NCI-H446 (cell line): Measurements from ENCODE around the gene COL7A1.
"Not testable (repeated sequence)": the region's sequence is repeated elsewhere in the genome, so short reads cannot be mapped to it uniquely, and the experiment has no call there.

Experiments used
- DNase-seq, 2 experiments: peaks; one replicate each; lab custom pipeline; 2025; lab: John Stamatoyannopoulos, UW

COL7A1 gene

DNA sequence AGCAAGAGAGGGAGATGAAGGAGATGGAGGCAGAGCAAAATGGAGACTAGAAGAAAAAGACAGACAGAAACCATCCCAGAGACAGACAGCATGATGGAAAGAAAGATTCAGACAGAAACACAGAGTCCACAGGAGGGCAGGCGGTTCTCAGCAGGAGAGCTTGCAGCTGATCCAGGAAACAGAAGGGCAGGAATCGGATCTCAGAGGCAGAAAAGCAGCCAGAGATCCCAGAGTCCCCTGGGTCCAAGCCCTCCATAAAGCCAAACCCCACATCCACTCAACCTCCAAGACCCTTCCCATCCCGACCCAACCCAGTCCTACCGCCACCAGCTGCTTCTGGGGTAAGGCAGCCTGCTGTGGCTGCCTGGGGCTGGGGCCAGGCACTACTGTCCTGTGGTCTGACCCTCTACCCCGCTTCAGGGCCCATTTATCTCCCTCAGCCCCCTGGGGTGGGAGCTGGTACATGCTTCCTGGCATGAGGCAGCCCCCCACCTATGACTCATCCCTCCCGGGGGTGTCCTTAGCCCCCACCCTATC is 31.7 kb downstream of the COL7A1 start, which contains the start of gene UCN2:
UCN2 (minus strand) TSS at position 400 of the 537 bp plus-strand sequence. CDS start 657 bp downstream, outside the sequence.
- DNase-seq, result no peak

DNA sequence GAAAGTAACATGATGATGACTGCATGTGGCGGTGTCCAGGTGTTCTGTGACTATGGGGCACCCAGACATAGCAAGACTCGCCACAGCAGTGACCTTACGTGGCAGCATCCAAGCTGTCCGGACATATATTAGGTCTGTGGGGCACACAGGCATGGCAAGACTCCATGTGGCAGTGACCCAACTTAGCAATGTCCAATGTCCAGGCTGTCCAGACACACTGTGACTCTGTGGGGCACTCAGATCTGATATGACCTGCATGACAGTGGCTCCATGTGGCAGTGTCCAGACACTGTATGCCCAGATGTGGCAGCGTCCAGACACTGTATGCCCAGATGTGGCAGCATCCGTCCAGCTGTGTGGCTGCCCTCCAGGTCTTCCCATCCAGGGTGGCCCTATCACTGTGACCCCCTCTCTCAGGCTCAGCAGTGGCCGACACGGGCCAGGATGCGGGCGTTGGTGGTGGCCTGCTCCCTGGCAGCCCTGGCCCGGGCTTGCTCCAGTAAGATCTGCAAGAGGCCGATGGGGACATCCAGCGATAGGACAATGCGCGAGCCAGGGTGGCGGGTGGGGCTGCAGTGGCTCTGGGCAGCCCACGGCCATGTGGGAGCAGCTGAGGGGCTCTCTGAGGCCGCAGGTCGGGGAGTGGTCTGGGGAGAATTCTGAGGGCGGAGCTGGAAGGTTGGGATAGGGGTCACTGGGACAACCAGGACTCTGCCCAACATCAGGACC is 32.6 kb downstream of the COL7A1 start:
- no peak for DNase-seq

DNA sequence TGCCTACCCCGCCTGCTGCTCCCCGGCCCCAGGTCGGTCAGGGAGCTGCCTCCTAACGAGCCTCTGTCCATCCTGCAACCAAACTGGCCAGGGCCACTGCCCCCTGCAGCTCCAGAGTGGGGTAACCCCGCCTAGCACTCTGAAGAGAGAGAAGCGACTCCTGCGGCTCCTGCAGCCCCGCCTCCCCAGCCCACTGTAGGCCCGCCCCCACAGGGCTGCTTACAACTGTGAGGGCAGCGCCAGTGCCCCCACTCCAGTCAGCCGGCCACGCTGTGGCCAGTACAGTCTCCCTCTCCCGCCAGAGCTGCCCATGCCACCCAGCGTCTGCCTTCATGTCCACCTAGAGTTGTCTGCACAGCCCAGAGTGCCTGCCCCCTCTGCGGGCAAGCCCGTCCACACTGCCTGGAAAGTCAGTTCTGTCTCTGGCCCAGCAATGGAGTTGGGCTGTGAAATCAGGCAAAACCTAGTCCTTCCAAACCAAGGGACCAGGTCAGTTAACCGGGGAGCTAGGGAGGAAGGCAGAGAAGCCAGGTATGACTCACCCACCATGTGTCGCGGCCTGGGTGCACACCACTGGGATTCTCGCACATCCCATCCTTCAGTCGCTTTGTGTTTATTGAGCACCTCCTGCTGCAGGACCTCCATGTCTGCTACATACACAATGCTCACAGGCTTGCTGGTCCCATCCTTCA is 33.9 kb downstream of the COL7A1 start:
- DNase-seq, result no peak

GRCh38 chr3:48560648-48561018 is 34.5 kb downstream of the COL7A1 start:
- DNase-seq, result no peak

DNA sequence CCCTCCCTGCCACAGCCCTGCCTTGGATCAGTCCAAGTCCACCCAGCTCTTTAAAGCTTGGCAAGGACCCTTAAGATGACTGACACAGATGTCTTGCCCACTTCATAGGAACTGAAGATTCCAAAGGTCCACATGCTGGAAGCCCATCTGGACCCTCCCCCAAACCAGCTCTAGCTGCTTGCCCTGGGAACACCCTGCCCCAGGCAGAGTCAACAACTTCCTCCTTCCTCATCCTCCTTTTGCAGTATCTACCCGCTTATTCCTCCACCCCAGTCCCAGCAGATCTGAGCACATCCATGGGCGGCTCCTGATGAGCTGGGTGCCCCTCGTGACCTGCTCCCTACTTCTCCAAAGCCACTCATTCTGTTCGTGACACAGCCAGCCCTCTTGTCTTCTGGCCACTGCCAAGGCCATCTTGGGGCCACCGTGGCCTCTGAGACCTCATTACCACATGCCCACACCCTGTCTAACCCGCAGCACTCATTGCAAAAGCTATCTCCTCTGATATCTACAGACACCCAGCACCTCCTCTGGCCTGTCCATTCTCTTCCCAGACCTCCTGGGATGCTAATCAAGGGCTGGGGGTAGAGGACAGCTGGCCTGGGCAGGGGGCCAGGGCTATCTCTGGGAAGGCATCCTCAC is 36.5 kb downstream of the COL7A1 start:
- no peak for DNase-seq

GRCh38 chr3:48556796-48557626 is 38.1 kb downstream of the COL7A1 start, which contains the start of gene PFKFB4:
Gene PFKFB4 (minus strand): TSS chr3:48556803. CDS start chr3:48556777, 26 bp downstream.
- DNase-seq, result peak; percentile 93 to 97

- no peak for DNase-seq
These were observed 39.0 kb downstream of the COL7A1 start for GRCh38 chr3:48555949-48556795.

DNA sequence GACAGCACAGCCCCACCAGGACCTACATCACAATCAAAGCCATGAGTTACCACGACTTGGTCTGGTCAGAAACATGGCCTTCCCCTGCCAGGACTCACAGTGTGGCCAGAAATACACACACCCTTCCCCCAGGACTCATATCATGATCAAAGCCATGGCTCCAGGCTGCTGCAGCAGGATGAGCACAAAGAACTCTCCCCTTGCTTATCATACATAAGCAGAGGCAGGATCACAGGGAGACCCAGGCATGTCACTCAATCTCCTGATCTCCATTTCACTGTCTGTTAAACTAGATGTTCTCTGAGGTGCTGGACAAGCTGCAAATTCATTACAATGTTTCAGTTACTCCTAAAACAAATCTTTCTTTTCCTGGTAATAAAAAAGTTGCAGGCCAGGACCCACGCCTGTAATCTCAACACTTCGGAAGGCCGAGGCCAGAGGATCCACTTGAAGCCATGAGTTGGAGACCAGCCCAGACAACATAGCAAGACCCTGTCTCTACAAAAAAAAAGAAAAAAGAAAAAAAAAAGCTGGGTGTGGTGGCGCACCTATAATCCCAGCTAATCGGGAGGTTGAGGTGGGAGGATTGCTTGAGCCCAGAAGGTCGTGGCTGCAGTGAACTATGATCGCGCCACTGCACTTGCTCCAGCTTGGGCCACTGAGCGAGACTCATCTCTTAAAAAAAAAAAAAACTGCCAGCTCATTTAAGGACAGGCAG is 39.7 kb downstream of the COL7A1 start:
- DNase-seq, result no peak

- DNase-seq, result no peak
These were observed 41.0 kb downstream of the COL7A1 start for GRCh38 chr3:48553886-48554845.

GRCh38 chr3:48553361-48553760 is 41.8 kb downstream of the COL7A1 start:
- no peak for DNase-seq

DNA sequence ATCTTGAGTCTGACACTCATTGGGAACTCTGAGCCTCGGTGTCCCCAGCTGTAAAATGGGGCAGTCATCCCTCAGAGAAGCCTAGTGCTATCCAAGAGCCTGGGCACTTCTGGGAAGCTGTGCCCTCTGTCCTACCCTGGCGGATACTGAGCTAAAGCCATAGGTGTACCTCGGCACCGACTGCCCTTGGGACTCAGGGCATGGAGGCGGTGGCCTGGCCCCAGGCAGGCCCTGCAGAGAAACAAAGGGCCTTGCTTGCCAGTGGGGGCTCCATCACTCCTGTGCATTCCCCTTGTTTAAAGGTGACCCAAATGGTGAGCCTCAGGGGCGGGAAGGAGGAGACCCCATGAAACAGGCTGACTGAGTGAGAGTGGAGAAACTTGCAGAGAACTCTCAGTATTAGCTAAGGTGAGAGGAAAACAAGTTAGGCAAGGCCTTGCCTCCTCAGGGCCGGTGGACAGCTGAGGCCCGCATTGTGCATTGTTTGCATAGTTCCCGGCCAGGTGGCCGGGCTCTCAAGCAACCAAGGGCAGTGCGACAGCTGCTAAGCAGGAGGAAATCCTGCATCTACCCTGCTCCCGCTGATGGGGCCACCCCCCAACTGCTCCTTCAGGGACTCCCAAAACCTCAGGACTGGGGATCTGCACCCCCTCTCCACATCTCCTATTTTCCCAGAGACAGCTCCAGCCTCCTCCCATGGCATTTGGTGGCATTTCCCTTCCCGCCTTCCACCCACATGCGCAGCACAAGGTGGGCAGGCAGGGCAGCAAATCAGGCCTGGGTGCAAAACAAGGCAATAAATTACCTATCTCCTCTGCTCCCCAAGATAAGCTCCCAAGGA is 42.8 kb downstream of the COL7A1 start:
- DNase-seq, result no peak

DNA sequence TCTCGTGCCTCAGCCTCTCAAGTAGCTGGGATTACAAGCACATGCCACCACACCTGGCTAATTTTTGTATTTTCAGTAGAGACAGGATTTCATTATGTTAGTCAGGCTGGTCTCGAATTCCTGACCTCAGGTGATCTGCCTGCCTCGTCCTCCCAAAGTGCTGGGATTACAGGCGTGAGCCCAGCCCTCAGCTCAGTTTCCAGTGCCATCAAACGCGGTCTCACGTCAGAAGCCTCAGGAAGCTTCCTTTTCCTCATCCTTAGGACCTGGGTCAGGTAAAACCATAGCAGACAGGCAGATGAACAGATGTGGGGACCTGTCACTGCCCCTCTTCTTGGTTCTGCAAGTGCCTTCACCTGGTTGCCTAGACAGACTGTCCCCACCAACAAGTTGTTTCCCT is 43.5 kb downstream of the COL7A1 start:
- DNase-seq, result not testable (repeated sequence)

GRCh38 chr3:48548729-48549705 is 46.1 kb downstream of the COL7A1 start:
- DNase-seq, result peak in 1 of 2 experiments; percentile 65

GRCh38 chr3:48548126-48548525 is 47.0 kb downstream of the COL7A1 start:
- DNase-seq, result no peak

- no peak for DNase-seq
These were observed 48.8 kb downstream of the COL7A1 start for GRCh38 chr3:48546203-48546829.

DNA sequence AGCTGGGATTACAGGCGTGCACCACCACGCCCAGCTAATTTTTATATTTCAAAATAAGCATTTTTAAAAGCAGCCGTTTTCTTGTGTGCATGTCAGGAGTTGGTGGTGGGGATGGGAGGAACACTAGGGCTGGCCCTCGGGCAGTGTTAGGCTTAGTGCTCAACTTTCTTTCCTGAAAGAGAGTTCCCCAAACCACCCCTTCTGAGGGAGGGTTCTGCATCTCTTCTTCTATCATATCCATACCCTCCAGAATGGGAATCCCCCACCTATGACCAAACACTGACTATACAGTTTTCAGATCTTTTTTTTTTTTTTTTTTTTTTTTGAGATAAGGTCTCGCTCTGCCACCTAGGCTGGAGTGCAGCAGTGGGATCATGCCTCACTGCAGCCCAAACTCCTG is 51.0 kb downstream of the COL7A1 start:
- no peak for DNase-seq
